DOHH2 (cell line): Measurements from ENCODE around the gene ADAP1.

Experiments
- H3F3A ChIP-seq: fragments of 200-600 bp; sonication (generic), shearing (Covaris generic); 2 replicates; pipeline ENCODE4 v1.6.0; 2016; ENCODE audit warnings: antibody characterized with exemption, mild to moderate bottlenecking; ENCODE audit not compliant: control insufficient read depth, insufficient read depth
- H3K27ac ChIP-seq: fragments of 200-600 bp; sonication (generic); 2 replicates; pipeline ENCODE4 v1.5.1; 2014; ENCODE audit warnings: low read depth, mild to moderate bottlenecking, low read length, moderate library complexity
- H3K27me3 ChIP-seq: fragments of 200-600 bp; sonication (generic); 2 replicates; pipeline ENCODE4 v1.6.1; 2014; ENCODE audit warnings: mild to moderate bottlenecking, low read length, mixed read lengths; ENCODE audit not compliant: control insufficient read depth
- H3K36me3 ChIP-seq: fragments of 200-600 bp; sonication (generic); 2 replicates; pipeline ENCODE4 v1.6.1; 2014; ENCODE audit warnings: mild to moderate bottlenecking, low read length, moderate library complexity, mixed read lengths; ENCODE audit not compliant: control insufficient read depth
- H3K4me1 ChIP-seq: fragments of 200-600 bp; sonication (generic); 2 replicates; pipeline ENCODE4 v1.6.1; 2014; ENCODE audit warnings: mild to moderate bottlenecking, low read length, mixed read lengths; ENCODE audit not compliant: control insufficient read depth
- H3K4me2 ChIP-seq: fragments of 200-600 bp; sonication (generic); 2 replicates; pipeline ENCODE4 v1.6.0; 2014; ENCODE audit warnings: mild to moderate bottlenecking, low read length, moderate library complexity
- H3K4me3 ChIP-seq: fragments of 200-600 bp; sonication (generic); 2 replicates; pipeline ENCODE4 v1.5.1; 2014; ENCODE audit warnings: mild to moderate bottlenecking, low read length, mixed read lengths
- H3K79me2 ChIP-seq: fragments of 200-600 bp; sonication (generic); 2 replicates; pipeline ENCODE4 v1.6.1; 2014; ENCODE audit warnings: mild to moderate bottlenecking, low read length, mixed read lengths; ENCODE audit not compliant: control insufficient read depth
- H3K9me2 ChIP-seq: fragments of 200-600 bp; sonication (generic); replicated peaks from 2 replicates; pipeline ENCODE4 v1.6.1; 2014; ENCODE audit warnings: mild to moderate bottlenecking, low read length, mixed read lengths; ENCODE audit not compliant: control insufficient read depth
- H3K9me3 ChIP-seq: fragments of 200-600 bp; sonication (generic); 2 replicates; pipeline ENCODE4 v1.6.1; 2014; ENCODE audit warnings: antibody characterized with exemption, low read length, mixed read lengths; ENCODE audit not compliant: control insufficient read depth, insufficient read depth
- H4K20me1 ChIP-seq: fragments of 200-600 bp; sonication (generic); 2 replicates; pipeline ENCODE4 v1.6.0; 2014; ENCODE audit warnings: low read depth, mild to moderate bottlenecking, antibody characterized with exemption, low read length, moderate library complexity; ENCODE audit not compliant: control insufficient read depth, insufficient read depth
- CTCF ChIP-seq: fragments of 200-600 bp; sonication (generic); IDR thresholded peaks from one replicate; pipeline ENCODE4 v1.5.1; 2014; ENCODE audit warnings: antibody characterized with exemption, mild to moderate bottlenecking, low read depth, low read length; ENCODE audit not compliant: poor library complexity, severe bottlenecking
- EZH2phosphoT487 ChIP-seq: fragments of 200-600 bp; sonication (generic); IDR thresholded peaks from 2 replicates; pipeline ENCODE4 v1.6.1; 2017; ENCODE audit warnings: borderline replicate concordance, mild to moderate bottlenecking, antibody characterized with exemption, low read length, moderate library complexity, mixed read lengths

The ADAP1 gene

GRCh38 chr7:975702-976473 lies 21.4 kb upstream of the ADAP1 start:
- peak overlapping the region; percentile 98 for H3K4me3 ChIP-seq
- no peaks in the 10 kb centered on the region for H3K9me2 ChIP-seq
- H3K4me1 ChIP-seq = peaks cover 85% of the 10 kb centered on the region
- H3K4me2 ChIP-seq = peak overlapping the region; percentile 87
- no peaks in the 10 kb centered on the region for H3K27me3 ChIP-seq
- H3K36me3 ChIP-seq = peaks cover 34% of the 10 kb centered on the region
- H3K9me3 ChIP-seq = no peaks in the 10 kb centered on the region
- H3F3A ChIP-seq = peaks cover 14% of the 10 kb centered on the region
- TF ChIP-seq CTCF (no peak), EZH2phosphoT487 (no peak)
- peaks cover 17% of the 10 kb centered on the region; the same call in 1 of the 2 replicates for H4K20me1 ChIP-seq
- no peak overlapping the region for H3K27ac ChIP-seq
- H3K79me2 ChIP-seq = peaks cover 44% of the 10 kb centered on the region

DNA sequence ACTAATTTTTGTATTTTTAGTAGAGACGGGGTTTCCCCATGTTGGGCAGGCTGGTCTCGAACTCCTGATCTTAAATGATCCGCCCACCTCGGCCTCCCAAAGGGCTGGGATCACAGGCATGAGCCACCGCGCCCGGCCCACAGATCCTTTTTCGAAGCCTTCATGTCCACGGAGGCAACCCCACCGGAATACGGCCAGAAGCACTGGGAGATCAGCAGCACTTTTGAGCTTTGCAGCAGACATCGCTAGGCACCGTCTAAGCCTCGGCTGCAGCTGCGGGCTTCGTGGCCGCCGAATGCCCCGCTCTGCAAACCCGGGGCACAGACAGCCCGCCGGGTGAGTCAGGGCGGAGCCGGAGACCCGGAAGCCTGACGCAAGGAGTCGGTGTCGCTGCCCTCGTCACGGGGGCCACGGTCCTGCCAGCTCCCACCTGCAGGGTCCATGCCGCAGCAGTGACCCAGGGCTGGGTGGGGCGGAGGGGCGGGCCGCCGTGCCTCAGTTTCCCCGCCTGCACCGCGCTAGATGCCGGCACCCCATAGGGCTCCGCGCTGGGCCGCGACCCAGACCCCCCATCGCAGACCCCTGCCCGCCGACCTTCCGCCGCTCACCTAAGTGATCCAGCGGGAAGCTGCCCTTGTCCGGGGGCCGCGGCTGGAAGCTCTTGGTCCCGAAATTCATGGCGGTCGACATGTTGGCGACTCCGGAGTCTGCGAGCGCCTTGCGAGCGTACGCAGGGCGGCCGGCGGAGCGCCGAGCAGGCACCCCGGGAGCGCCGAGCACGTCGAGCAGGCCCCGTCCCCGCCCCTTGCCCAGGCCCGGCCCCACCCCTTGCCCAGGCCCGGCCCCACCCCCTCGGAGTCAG lies 20.6 kb upstream of the ADAP1 start, which contains the start of gene COX19:
TSS of gene COX19 (minus strand) at position 730 of the 862 bp plus-strand sequence. CDS start at position 690, 40 bp downstream.
- Histone ChIP-seq H3F3A (peaks cover 14% of the 10 kb centered on the region), H3K79me2 (peaks cover 53% of the 10 kb centered on the region), H3K9me3 (no peaks in the 10 kb centered on the region)

DNA sequence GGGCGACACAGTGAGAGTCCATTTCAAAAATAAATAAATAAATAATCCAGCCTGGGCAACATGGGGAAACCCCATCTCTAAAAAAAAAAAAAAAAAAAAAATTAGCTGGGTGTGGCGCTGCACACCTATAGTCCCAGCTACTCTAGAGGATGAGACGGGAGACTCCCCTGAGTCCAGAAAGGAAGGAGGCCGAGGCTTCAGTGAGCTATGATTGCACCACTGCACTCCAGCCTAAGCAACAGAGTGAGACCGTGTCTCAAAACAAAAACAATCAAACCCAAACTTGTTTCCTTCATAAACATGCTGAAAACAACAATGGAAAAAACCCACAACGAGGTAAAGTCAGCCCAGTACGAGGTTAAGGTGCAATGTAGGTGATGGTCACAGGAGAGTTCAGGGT lies 19.7 kb upstream of the ADAP1 start:
- Histone ChIP-seq H3F3A (peaks cover 13% of the 10 kb centered on the region), H3K4me2 (peak overlapping the region; percentile 87), H3K9me2 (no peaks in the 10 kb centered on the region), H3K79me2 (peaks cover 61% of the 10 kb centered on the region), H4K20me1 (peaks cover 20% of the 10 kb centered on the region; the same call in 1 of the 2 replicates), H3K27me3 (no peaks in the 10 kb centered on the region), H3K9me3 (no peaks in the 10 kb centered on the region), H3K27ac (peak overlapping the region; percentile 72), H3K4me3 (peak overlapping the region; percentile 98), H3K4me1 (peaks cover 83% of the 10 kb centered on the region), H3K36me3 (peaks cover 49% of the 10 kb centered on the region)
- TF ChIP-seq CTCF = no peak
- TF ChIP-seq EZH2phosphoT487 = no peak

More for the DNA sequence above, 20.6 kb upstream of the ADAP1 start, which contains the start of gene COX19:
- Histone ChIP-seq H3K27ac (peak within 1 kb of the TSS; percentile 72), H3K4me3 (peak within 1 kb of the TSS; percentile 98), H3K27me3 (no peaks in the 10 kb centered on the region), H3K4me1 (peaks cover 85% of the 10 kb centered on the region), H3K9me2 (no peaks in the 10 kb centered on the region), H4K20me1 (peaks cover 20% of the 10 kb centered on the region; the same call in 1 of the 2 replicates), H3K4me2 (peak within 1 kb of the TSS; percentile 87), H3K36me3 (peaks cover 41% of the 10 kb centered on the region)
- TF ChIP-seq EZH2phosphoT487 (no peak), CTCF (no peak)
